ENCODE results near the gene LRIT2.
"Not testable (repeated sequence)": the region's sequence is repeated elsewhere in the genome, so short reads cannot be mapped to it uniquely, and the experiment has no call there.

DNA sequence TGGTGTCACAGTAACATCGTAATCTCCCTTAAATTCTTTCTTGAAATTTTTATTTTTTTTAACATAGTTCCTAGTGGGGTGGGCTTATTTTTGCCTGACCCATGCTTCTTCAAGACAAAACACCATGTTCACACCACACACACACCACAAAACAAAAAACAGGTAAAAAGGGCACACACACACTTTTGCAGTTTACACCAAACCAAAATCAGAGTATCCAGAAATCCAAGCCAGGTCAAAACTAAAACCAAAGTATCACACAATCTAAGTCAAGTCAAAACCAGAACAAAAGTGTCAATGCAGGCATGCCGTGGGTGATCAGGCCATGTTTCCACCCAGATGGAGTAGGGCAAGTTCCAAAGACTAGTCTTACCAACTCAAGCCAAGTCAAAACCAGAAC, 54.1 kb downstream of the LRIT2 start:
- not testable (repeated sequence) for TF ChIP-seq EZH2 (IDR thresholded peaks at IDR 0.05); POLR2AphosphoS5 (IDR thresholded peaks at IDR 0.05; ENCODE audit: borderline replicate concordance, low read depth, low read length)

Measured in SK-N-MC (cell line).